Stomach smooth muscle (tissue), 2 donors: Measurements from ENCODE around the gene ASF1A.

ENCODE experiments used
- H3K27ac ChIP-seq: one replicate; pipeline ENCODE4 v1.7.0; 2013; ENCODE audit warnings: mild to moderate bottlenecking, low read length, inconsistent platforms
- H3K27me3 ChIP-seq, 2 donors: one replicate each; pipeline ENCODE4 v1.7.0; 2013; ENCODE audit warnings: low read length in 2 of 2; ENCODE audit not compliant: insufficient read depth in 2 of 2, control insufficient read depth in 1 of 2
- H3K36me3 ChIP-seq, 2 donors: one replicate each; pipeline ENCODE4 v1.7.0; 2013; ENCODE audit warnings: low read length in 2 of 2; ENCODE audit not compliant: control insufficient read depth in 2 of 2, insufficient read depth in 2 of 2
- H3K4me1 ChIP-seq: one replicate; pipeline ENCODE4 v1.7.0; 2013; ENCODE audit warnings: low read length; ENCODE audit not compliant: control insufficient read depth, insufficient read depth
- H3K4me3 ChIP-seq, 2 donors: one replicate each; pipeline ENCODE4 v1.7.0; 2013; ENCODE audit warnings: low read length in 2 of 2
- H3K9ac ChIP-seq, 2 donors: one replicate each; pipeline ENCODE4 v1.7.0; 2013; ENCODE audit warnings: low read length in 2 of 2, mild to moderate bottlenecking in 1 of 2
- H3K9me3 ChIP-seq, 2 donors: one replicate each; pipeline ENCODE4 v1.7.0; 2013; ENCODE audit warnings: low read length in 2 of 2; ENCODE audit not compliant: control insufficient read depth in 2 of 2
- donor health status: healthy.
- donor health status: Pancreatic carcinoma.

Gene ASF1A

GRCh38 chr6:118881440-118882313 is 12.3 kb upstream of the ASF1A start:
- no peak overlapping the region for H3K9ac ChIP-seq
- no peaks in the 10 kb centered on the region for H3K36me3 ChIP-seq
- no peak overlapping the region for H3K4me3 ChIP-seq
- no peaks in the 10 kb centered on the region for H3K4me1 ChIP-seq
- no peaks in the 10 kb centered on the region for H3K9me3 ChIP-seq
- no peak overlapping the region for H3K27ac ChIP-seq
- no peaks in the 10 kb centered on the region for H3K27me3 ChIP-seq

- Histone ChIP-seq H3K4me3 (no peak overlapping the region), H3K9me3 (no peaks in the 10 kb centered on the region), H3K36me3 (no peaks in the 10 kb centered on the region), H3K27ac (no peak overlapping the region), H3K9ac (no peak overlapping the region), H3K27me3 (no peaks in the 10 kb centered on the region), H3K4me1 (no peaks in the 10 kb centered on the region)
Observed at GRCh38 chr6:118882314-118882905, 11.5 kb upstream of the ASF1A start.

- Histone ChIP-seq H3K4me1 (no peaks in the 10 kb centered on the region), H3K36me3 (no peaks in the 10 kb centered on the region), H3K27me3 (no peaks in the 10 kb centered on the region), H3K27ac (no peak overlapping the region), H3K4me3 (no peak overlapping the region), H3K9ac (no peak overlapping the region), H3K9me3 (no peaks in the 10 kb centered on the region)
Observed at GRCh38 chr6:118886641-118887040, 7.3 kb upstream of the ASF1A start.

- Histone ChIP-seq H3K4me3 (no peak overlapping the region), H3K4me1 (no peaks in the 10 kb centered on the region)
Observed at GRCh38 chr6:118889163-118889562, 4.8 kb upstream of the ASF1A start.

GRCh38 chr6:118890997-118891790 is 2.8 kb upstream of the ASF1A start:
- no peaks in the 10 kb centered on the region for H3K9me3 ChIP-seq
- no peak overlapping the region for H3K27ac ChIP-seq
- H3K27me3 ChIP-seq = no peaks in the 10 kb centered on the region
- H3K4me3 ChIP-seq = no peak overlapping the region
- no peaks in the 10 kb centered on the region for H3K4me1 ChIP-seq
- H3K9ac ChIP-seq = no peak overlapping the region
- no peaks in the 10 kb centered on the region for H3K36me3 ChIP-seq

More at GRCh38 chr6:118889163-118889562, 4.8 kb upstream of the ASF1A start:
- no peaks in the 10 kb centered on the region for H3K9me3 ChIP-seq
- no peaks in the 10 kb centered on the region for H3K27me3 ChIP-seq
- no peaks in the 10 kb centered on the region for H3K36me3 ChIP-seq
- H3K27ac ChIP-seq = no peak overlapping the region
- H3K9ac ChIP-seq = no peak overlapping the region

GRCh38 chr6:118892355-118892991 is 1.5 kb upstream of the ASF1A start:
- peak overlapping the region; percentile 59 for H3K27ac ChIP-seq
- no peaks in the 10 kb centered on the region for H3K27me3 ChIP-seq
- peak overlapping the region; percentile 66 to 68 for H3K9ac ChIP-seq
- no peaks in the 10 kb centered on the region for H3K9me3 ChIP-seq
- H3K4me1 ChIP-seq = no peaks in the 10 kb centered on the region
- H3K36me3 ChIP-seq = no peaks in the 10 kb centered on the region
- peak overlapping the region; percentile 89 to 96 for H3K4me3 ChIP-seq

- no peaks in the 10 kb centered on the region for H3K36me3 ChIP-seq
- no peaks in the 10 kb centered on the region for H3K9me3 ChIP-seq
- peak overlapping the region; percentile 89 to 96 for H3K4me3 ChIP-seq
- H3K27me3 ChIP-seq = no peaks in the 10 kb centered on the region
- H3K4me1 ChIP-seq = no peaks in the 10 kb centered on the region
- H3K27ac ChIP-seq = peak overlapping the region; percentile 59
- H3K9ac ChIP-seq = peak overlapping the region; percentile 66 to 68
Observed at GRCh38 chr6:118893064-118893806, 717 bp upstream of the ASF1A start.

GRCh38 chr6:118894425-118895260 is 691 bp downstream of the ASF1A start:
- no peaks in the 10 kb centered on the region for H3K4me1 ChIP-seq
- H3K9me3 ChIP-seq = no peaks in the 10 kb centered on the region
- H3K36me3 ChIP-seq = peaks cover 0 to 3% of the 10 kb centered on the region in 2 donors
- H3K27ac ChIP-seq = peak overlapping the region; percentile 79
- no peaks in the 10 kb centered on the region for H3K27me3 ChIP-seq
- H3K9ac ChIP-seq = peak overlapping the region; percentile 55 to 76
- peak overlapping the region; percentile 66 to 89 for H3K4me3 ChIP-seq

GRCh38 chr6:118895261-118895560 is 1.3 kb downstream of the ASF1A start:
- Histone ChIP-seq H3K4me3 (peak overlapping the region; percentile 66 to 89), H3K27me3 (no peaks in the 10 kb centered on the region), H3K9ac (peak overlapping the region; percentile 1 to 55), H3K9me3 (no peaks in the 10 kb centered on the region), H3K27ac (peak overlapping the region; percentile 79), H3K4me1 (no peaks in the 10 kb centered on the region), H3K36me3 (peaks cover 0 to 3% of the 10 kb centered on the region in 2 donors)
